NCI-H1417 (cell line): Measurements from ENCODE around the gene RNF224.

Experiments
- DNase-seq, 3 experiments: peaks; one replicate each; lab custom pipeline; 2025; lab: John Stamatoyannopoulos, UW

Gene RNF224

DNA sequence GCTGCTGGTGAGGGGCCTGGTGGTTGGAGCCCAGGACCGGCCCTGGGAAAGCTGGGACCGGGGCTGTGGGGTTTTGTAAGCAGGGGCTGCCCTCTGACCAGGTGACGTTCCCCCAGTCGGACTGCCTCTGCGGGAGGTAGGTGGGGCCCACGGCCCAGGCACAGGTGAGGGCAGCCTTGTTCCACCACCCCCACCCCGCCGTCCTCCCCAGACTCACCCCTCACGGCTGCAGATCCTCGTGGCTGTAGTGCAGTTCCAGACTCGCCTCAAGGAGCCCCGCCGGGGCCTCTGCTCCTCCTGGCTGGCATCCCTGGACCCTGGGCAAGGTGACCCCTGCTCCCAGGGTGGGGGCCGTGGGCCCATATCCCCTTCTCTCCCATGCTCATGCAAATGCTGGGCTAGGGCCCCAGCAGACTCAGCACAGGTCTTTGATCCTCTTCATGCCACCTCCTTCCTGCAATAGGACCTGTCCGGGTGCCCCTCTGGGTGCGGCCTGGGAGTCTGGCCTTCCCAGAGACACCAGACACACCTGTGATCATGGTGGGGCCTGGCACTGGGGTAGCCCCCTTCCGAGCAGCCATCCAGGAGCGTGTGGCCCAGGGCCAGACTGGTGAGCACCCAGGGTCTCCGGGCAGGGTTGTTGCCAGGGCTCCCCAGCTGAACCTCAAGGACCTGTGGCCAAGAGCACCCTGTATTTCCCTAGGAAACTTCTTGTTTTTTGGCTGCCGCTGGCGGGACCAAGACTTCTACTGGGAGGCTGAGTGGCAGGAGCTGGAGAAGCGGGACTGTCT lies 11.9 kb upstream of the RNF224 start:
- no peak for DNase-seq

DNA sequence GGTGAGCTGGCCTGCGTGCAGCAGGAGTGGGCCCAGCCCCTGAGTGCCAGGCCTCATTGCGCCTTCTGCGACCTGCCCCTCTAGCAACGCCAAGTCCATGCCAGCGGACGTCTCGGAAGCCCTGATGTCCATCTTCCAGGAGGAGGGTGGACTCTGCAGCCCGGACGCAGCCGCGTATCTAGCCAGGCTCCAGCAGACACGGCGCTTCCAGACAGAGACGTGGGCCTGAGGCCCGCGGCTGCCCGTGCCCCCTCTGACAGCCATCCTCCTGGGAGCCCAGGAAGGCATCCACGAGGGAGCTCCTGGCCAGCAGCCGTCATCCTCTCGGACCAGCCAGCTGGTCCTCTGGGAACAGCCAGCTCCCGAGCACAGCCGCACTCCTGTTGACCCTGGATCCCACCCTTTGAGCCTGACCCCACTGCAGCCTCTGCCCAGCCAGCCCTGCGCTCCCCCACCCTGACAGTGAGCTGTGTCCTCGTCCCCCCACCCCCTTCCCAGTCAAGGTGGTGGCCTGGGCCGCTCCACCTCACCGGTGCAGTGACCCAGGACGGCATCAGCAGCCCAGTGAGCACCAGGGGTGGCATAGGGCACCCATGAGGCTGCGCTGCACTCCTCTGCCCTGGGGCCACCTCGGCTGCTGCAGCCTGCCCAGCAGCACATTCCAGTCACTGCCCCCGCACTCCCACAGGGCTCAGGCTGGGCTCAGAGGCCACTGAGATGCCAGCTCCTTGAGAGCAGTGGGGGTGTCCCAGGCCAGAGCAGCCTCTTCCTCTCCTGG lies 10.9 kb upstream of the RNF224 start:
- DNase-seq, result no peak

DNA sequence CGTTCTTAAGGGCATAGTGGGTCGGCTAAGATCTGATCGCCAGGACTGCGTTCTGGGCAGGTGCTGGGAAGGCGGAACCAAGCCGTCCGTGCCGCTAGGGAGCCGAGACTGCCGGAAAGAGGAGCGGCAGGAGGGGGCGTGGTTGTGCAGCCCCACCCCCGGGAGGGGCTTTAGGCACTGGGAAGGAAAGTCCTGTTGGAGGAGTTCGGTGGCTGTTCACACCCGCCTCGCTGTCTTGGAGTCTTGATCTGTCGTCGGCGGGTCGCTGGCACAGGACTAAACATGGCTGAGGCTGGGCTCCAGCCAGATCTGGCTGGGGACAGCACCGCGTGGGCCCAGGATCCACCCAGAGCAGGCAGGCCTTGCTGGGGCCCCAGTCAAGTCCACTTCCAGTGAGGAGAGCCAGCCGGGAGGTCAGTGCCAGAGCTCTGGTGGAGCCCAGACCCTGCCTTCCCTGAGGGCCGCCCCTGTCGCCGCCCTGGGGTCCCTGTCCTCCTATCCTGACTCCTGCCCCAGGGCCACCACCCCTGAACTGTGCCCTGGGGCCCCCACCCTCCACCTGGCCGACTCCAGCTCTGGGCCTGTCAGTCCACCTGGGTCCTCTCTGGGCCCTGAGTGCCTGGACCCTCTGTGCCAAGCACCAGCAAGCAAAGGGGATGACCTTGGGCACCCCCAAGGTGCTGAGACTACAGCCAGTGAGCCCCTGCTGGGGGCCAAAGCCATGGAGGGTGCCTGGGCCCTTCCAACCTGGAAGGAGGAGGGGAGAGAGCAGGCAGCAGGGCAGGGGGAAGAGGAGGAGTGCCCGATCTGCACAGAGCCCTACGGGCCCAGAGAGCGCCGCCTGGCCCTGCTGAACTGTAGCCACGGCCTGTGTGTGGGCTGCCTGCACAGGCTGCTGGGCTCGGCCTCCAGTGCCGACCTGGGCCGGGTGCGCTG lies 9.8 kb upstream of the RNF224 start:
- peak in 1 of 3 experiments; percentile 41 for DNase-seq

DNA sequence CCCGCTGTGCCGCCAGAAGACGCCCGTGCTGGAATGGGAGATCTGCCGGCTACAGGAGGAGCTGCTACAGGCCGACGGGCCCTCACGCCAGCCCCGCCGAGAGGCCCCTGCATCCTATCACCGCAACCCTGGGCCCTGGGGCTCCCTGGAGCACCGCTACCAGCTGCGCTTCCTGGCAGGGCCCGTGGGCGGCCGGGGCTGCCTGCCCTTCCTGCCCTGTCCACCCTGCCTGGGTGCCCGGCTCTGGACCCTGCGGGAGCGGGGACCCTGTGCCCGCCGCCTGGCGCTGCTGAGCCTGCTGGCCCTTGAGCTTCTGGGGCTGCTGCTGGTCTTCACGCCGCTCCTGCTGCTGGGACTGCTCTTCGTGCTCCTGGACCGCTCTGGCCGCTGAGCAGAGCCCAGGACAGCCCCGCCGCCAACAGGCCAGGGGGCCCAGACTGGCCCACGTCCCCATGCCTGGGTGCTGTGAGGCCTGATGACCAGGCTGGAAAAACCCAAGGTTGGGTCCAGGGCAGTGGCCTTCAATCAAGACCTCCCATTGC lies 9.0 kb upstream of the RNF224 start:
- no peak for DNase-seq

DNA sequence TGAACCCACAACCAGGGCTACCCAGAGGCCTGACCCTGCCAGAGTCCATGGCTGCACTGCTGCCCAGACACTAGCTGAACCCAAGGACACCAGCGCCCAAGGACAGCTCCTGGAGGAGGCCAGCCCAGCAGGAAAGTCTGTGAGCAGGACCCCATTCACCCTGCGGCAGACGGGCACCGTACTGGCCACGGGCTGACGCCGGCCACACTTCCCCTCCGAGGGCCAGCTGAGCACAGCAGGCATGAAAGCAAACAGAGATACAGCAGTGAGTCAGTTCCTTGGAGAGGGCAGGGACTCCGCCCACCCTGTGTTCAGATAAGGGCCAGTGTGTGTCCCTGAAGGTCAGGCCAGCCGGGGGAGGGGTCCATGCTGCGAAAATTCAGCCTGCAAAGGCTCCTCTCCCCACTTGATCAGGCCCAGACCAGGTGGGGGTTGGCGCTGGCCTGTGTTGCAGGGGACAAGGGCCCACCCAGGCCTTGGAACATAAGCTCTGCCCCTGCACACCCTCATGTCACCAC lies 8.5 kb upstream of the RNF224 start:
- DNase-seq, result no peak

DNA sequence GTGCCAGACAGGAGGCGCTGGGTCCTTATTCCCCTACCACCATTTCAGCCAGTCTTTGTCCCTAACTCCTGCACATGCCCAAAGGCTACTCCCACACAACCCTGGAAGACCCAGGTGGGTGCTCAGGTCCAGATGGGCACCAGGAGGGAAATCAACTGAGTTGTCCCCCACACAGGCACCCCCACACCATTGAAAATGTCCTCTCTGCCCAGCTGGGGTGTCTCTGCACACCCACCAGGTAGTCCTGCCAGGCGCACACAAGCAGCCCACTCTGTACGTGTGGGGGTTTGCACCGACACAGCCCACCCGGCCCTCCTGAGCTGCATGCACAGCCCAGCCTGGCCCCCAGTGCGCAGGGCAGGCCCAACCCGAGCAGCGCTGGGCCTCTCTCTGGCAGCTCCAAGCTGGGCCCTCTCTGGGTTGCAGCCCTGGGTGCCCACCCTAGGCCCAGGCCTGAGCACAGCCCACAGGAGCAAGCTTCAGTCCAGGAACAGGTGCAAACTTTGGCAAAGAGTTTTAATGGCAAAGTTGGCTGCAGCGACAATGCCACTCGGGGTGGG lies 7.5 kb upstream of the RNF224 start:
- no peak for DNase-seq

DNA sequence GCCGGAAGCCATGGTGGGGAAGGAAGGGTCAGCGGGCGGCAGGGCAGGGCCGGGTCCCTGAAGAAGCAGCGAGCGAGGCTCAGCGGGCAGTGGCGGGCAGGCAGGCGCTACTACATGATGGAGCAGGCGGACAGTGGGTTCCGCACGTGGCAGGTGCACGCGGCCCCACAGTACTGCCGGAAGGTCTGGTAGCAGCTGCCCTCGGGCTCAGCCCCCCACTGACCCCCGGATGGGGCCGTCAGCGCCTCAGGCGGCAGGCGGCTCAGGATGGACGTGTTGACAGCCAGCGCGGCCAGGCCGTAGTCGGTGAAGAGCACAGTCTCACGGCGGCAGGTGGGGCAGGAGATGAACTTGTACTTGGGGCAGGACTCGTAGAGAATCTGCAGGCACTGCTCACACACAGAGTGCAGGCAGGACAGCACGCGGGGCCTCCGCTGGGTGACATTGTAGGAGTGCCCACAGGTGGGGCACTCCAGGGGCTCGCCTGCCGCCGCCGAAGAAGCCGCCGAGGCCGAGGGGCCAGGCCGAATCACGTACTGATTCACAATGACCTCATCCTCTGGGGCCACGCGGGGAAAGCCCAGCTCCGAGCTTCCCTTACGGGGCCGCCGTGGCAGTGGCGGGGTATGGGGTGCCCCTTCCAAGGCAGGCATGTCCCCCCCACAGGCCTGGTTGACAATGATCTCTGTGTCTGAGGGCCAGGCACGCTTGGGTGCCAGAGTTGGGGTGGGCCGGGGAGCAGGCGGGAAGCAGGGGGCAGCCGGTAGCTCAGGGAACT lies 6.8 kb upstream of the RNF224 start:
- no peak for DNase-seq

DNA sequence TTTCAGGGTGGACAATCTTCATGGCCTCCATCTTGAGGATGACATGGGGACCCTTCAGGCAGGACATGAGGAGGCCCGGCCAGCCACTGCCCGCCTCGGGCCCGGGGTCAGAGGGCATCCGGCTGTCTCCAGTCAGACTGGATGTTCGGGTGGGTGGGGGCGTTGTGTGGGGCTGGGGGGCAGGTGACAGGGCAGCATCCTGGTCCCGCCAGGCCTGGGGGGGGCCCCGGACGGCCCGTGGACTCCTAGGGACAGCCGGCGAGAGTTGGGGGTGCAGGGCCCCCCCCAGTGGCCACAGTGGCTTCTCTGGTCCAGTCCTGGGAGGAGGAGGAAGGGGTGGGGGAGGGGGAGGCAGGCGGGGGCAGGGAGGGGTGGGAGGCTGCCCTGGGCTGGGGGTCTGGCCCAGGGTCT lies 6.2 kb upstream of the RNF224 start:
- no peak for DNase-seq

DNA sequence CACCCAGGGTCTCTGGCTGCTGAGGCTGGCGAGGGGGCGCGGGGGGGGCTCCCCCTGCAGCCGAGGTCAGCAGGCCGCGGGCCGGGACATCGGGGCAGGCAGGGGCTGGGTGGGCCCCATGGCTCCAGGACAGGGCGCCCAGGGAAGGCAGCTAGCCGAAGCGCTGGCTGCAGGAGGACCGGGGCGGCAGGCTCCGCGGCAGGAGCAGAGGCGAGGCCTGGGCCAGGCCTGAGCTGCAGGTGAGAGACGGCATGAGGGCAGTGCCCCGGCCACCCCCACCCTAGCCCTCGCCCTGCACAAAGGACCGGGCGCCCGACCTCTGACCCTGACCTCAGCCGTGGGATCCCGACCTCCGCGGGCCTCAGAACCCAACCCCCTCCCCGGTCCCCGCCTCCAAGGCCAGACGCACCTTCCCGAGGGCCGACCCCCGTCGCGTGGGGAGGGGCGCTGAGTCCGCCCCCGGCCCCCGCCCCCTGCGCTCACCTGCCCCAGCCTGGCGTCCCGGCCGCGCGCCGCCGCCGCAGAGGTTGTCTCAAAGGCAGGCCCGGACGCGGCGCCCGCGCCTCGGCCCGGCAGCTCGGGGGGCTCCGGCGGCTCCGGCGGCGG lies 5.7 kb upstream of the RNF224 start:
- DNase-seq, result peak in 2 of 3 experiments; percentile 55 to 60

DNA sequence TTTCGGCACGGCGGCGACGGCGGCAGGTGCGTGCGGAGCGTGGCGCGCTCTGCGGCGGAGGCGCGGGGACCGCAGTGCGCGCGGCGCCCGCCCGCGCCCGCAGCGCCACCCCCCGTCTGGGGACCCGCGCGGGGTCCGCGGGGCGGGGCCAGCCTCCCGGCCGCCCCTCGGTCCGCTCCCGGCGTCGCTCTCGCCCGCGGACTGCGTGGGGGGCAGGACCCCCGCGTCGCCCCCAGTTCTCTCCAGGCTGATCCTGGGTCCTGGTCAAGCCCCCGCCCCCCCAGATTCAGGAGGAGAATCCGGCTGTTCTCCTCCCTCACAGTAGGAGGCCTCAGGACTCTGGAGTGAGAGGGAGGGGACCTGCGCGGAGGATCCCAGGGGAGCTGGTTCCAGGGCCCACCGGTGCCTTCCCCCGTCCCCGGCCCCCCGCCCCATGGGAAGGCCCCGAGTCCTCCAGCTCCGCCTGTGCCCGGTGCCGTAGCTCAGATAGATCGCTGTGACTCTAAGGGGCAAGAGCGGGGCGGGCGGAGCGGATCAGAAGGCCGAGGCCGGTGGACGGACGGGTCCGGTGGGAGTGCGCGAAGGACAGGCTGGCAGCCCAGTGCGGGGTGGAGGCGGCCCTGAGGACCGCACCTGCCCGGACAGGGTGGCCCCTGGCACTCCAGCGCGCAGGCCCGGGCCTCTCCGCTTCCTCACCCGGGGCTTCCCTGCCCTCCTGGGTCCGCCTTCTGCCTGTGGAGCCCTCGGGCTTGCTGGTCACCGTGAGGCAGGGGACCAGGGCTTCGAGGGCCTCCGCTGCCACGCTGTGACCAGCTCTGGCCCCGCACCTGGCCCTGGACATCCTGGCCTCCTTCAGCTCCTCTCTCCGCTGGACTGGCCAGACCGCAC lies 4.9 kb upstream of the RNF224 start, which contains the start of gene RNF208:
RNF208 (minus strand) TSS at position 51 of the 888 bp plus-strand sequence. CDS start 1,028 bp downstream, outside the sequence.
- DNase-seq, result peak; percentile 2 to 78 (median 72)

DNA sequence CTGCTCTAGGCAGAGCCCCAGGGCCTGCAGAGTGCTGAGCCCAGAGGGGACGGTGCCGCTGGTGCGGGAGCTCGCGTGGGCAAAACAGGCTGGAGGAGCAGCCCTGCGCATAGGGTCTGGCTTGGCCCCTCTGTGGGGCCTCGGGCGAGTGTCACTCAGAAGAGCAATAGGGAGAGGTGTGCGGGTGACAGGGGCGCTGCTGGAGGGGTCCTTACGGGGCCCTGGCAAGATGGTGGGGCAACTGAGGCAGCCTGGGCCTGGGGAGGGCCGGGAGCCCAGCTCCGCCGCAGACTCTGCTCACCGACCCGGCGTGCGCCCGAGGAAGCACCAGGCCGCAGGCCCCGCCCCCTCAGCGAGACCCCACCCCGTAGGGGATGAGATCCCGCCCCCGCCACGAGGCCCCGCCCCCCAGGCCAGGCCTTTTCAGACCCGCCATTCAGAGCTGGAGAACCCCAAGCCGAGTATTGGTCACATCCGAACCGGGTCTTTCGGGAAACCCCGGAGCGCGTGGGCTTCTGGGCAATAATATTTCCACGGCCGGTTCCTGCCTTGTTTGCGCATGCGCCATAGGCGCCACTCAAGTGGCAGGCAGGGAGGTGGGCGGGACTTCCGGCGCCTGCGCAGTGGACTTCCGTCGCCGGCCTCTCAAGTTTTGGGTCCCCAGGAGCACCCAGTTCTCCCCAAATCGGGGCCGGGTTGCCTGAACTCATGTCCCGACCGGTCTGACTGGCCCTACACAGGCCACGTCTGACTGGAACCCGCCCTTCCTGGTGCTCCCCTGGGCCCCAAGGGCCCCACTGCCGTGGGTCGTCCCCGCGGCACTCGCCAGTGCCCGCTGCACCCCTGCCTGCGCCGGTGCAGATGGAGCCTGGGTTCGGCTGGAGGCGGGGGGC lies 4.0 kb upstream of the RNF224 start:
- DNase-seq, result peak; percentile 93 to 99 (median 99)

DNA sequence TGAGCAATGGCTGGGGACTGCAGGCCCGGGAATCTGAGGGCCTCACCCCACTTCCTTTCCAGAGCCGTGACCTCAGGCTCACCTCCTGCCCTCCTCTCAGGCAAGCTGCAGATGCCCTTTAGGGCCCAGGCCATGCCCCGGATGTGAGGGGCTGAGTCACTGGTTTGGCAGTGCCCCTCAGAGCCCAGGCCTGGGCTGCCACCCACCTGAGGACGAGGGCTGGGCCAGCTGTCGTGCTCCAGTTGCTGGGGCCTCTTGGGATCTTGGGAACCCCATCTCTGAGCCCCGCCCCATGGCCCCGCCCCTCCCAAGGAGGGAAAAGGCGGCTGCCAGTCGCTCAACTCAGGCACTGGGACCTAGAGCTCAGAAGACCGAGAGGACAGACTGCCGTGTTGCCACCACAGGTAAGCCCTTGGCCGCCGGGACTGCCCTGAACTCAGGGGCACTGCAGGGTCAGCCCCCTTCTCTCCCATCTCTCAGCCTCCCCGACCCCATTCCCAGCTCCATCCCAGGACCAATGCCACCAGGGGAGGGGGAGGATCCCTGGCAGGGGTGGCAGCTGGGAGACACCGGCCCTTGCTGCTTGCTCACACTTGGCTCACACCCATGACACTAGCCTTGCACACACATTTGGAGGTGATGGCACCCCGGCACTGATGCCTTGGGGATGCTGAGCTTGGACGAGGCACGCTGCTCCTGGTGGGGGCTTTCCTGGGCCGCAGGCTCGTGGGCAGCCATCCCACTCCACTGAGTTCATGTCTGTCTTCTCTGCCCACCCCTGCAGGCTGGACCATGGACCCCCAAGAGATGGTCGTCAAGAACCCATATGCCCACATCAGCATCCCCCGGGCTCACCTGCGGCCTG lies 2.2 kb upstream of the RNF224 start, which contains the start of gene CYSRT1:
CYSRT1 (plus strand) TSS at position 345 of the 865 bp plus-strand sequence; CDS start at position 793, 448 bp downstream.
- DNase-seq, result no peak

DNA sequence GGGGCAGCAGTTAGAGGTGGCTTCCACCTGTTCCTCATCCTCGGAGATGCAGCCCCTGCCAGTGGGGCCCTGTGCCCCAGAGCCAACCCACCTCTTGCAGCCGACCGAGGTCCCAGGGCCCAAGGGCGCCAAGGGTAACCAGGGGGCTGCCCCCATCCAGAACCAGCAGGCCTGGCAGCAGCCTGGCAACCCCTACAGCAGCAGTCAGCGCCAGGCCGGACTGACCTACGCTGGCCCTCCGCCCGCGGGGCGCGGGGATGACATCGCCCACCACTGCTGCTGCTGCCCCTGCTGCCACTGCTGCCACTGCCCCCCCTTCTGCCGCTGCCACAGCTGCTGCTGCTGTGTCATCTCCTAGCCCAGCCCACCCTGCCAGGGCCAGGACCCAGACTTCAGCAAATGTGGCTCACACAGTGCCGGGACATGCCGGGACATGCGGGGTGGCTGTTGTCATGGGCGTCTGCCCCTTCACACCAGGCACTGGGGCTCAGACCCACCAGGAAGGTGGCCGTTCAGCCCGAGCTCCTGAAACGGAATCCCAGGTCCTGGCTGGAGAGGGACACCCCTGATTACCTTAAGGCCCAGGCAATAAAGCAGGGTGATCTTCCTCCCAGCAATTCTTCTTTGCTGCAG lies 1.5 kb upstream of the RNF224 start:
- no peak for DNase-seq

DNA sequence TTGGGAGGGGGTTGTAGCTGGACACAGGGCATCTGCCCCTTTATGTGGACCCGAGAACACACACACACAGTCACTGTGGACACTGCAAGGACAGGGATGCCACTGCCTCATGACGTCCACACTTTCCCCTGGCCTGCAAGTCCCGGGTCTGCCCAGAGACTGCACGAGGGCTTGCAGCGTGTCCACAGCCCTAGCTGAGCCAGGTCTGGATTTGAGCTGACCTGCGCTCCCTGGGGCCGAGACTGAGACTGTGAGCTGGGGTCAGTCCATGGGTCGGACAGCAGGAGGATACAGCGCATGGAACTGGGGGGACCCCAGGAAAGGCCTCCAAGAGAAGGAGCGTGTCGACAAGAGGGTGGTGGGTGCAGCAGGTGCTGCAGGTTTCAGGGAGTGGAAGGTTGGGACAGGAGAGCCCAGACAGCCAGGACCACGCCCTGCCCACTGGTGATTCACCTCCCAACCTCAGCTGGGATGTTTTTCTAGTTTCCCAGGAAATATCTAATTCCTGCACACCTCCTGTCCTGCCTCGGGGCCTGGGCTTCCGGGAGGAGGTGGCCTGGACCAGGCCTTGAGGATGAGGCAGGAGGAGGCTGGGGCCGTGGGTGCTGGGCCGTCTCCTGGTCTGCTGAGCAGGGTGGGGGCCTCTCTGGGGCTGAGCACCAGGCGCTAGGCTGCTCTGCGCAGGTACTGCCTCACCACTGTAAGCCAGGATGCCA lies 806 bp upstream of the RNF224 start:
- DNase-seq, result no peak

DNA sequence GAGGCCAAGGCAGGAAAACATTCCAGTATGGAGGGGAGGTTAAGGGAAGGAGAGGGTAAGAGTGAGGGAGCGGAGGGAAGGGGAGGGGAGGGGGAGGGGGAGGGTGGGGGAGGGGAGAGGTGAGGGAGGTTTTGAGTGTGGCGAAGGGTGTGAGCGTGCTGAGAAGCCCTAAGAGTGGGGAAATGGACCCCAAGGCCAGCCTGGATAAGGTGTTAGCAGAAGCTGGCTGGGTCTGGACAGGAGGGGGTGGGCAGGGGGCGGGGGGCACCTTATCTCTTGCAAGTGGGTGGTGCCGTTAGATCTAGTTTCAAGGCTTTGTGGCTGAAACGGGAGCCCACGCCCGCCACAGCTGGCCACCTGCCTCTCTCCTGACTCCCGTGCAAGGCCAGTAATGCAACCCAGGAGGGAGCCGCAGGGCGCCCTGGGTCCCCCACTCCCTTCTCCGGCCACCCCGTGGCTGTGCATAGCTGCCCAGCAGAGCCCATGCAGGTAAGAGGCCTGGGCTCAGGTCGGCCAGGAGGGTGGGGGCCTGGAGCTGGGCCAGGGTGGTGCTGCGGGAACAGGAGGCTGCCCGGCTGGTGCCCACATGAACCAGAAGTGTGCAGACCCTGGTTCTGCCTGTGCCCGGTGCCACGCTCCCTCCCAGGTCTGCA lies 677 bp downstream of the RNF224 start:
- DNase-seq, result no peak
